ENCODE results near the gene RAB39B.

Gene RAB39B

DNA sequence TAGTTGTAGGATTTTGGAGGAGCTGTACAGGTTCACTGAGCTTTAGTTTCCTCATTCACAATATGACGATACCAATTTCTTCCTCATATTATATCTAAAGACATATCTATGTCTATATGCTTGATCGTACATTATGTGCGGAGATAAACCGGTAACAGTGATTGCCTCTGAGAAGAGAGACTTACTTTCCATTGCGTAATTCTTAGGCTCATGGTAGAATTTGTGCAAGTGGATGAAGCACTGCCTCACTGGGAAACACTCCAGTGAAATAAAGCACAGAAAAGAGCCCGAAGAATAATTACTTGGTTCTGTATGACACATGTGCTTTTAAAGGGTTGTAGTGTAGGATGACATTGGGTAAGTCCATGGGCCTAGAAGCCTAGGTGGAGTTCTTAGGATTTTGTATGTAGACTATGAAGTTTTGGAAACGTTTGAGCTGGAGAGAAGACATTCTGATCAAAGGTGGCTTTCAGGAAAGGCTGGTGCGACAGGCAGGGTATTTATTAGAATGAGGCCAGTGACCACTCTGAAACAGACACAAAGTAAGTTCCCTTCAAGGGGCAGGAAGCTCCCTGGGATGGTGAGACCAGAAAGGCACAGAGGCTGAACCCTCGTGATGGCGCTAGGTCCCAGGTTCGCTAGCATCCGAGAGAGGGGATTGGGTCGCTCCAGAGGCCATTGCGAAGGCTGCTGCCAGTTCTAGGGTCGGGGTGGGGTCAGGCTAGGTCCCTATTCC, 48.7 kb downstream of the RAB39B start:
- no peak for DNase-seq (ENCODE audit: low spot score)

DNA sequence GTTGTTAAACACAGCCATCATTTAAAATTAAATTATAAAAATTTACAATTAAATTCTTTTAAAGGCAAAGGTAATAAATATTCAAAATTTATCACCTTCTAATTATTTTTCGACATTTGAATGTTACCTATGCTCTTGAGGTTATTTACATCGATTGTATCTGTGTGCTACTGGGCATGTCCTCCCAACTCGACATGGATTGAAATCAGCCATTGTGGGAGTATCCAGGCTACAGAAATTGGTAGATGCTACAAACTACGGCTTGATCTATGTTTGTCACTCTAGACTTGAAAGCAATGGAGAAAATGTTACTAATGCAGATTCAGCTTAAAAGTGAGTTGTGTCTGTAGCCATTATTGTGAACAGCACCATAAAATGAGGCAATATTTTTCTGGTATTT, 50.6 kb downstream of the RAB39B start:
- no peak for DNase-seq (ENCODE audit: low spot score)

DNA sequence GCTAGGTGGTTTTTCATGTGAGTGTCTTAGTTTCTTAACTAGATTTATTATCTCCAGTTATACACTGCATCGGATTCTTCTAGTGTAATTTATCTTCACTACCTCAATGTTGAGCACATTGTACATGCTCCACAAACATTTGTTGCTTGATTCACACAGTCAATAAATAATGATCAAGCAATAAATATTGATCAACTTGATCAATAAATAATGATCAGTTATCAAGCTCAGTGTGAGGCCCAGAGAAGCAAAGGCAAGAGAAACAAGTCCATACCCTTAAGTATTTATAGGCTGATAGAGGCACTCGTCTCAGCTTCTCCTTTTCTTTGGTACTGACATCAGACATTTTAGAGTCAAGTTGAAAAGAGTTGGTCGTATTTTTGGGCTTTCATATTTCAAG, 53.1 kb downstream of the RAB39B start:
- DNase-seq (ENCODE audit: low spot score), result no peak
